ENCODE measurements around the gene RASGRF1.

GRCh38 chr15:79009379-79009778 is 81.2 kb downstream of the RASGRF1 start:
- no peak for TF ChIP-seq EZH2 (IDR thresholded peaks at IDR 0.05; ENCODE audit: borderline replicate concordance, insufficient read depth, low read depth, low read length, poor library complexity, severe bottlenecking)
- TF ChIP-seq, protein P1, sequence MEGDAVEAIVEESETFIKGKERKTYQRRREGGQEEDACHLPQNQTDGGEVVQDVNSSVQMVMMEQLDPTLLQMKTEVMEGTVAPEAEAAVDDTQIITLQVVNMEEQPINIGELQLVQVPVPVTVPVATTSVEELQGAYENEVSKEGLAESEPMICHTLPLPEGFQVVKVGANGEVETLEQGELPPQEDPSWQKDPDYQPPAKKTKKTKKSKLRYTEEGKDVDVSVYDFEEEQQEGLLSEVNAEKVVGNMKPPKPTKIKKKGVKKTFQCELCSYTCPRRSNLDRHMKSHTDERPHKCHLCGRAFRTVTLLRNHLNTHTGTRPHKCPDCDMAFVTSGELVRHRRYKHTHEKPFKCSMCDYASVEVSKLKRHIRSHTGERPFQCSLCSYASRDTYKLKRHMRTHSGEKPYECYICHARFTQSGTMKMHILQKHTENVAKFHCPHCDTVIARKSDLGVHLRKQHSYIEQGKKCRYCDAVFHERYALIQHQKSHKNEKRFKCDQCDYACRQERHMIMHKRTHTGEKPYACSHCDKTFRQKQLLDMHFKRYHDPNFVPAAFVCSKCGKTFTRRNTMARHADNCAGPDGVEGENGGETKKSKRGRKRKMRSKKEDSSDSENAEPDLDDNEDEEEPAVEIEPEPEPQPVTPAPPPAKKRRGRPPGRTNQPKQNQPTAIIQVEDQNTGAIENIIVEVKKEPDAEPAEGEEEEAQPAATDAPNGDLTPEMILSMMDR (IDR thresholded peaks at IDR 0.05) = no peak

All from B cell (primary cell).